KMS-11 (cell line): ENCODE results near the gene GPR183.

Experiments used
- H2AFZ ChIP-seq: fragments of 200-600 bp; sonication (generic); 2 replicates; pipeline ENCODE4 v1.6.1; 2016; ENCODE audit warnings: antibody characterized with exemption, mixed run types, low read depth
- H3K27ac ChIP-seq: fragments of 200-600 bp; sonication (generic); 2 replicates; pipeline ENCODE4 v1.6.1; 2016; ENCODE audit warnings: mild to moderate bottlenecking, mixed run types
- H3K27me3 ChIP-seq: fragments of 200-600 bp; sonication (generic); 2 replicates; pipeline ENCODE4 v1.6.1; 2017; ENCODE audit warnings: mild to moderate bottlenecking, low read depth, mixed run types, moderate library complexity; ENCODE audit not compliant: insufficient read depth
- H3K36me3 ChIP-seq: fragments of 200-600 bp; sonication (generic); 2 replicates; pipeline ENCODE4 v1.6.1; 2017; ENCODE audit warnings: mild to moderate bottlenecking, mixed run types; ENCODE audit not compliant: insufficient read depth
- H3K4me1 ChIP-seq: fragments of 200-600 bp; sonication (generic); 2 replicates; pipeline ENCODE4 v1.6.1; 2016; ENCODE audit warnings: mild to moderate bottlenecking, low read depth, mixed run types; ENCODE audit not compliant: poor library complexity, severe bottlenecking
- H3K4me2 ChIP-seq: fragments of 200-600 bp; sonication (generic); 2 replicates; pipeline ENCODE4 v1.7.0; 2016; ENCODE audit warnings: mild to moderate bottlenecking, mixed run types
- H3K4me3 ChIP-seq: fragments of 200-600 bp; sonication (generic); IDR thresholded peaks from 2 replicates; pipeline ENCODE4 v1.6.1; 2017; ENCODE audit warnings: low read depth, low read length, mixed read lengths; ENCODE audit not compliant: insufficient read depth
- H3K79me2 ChIP-seq: fragments of 200-600 bp; sonication (generic); 2 replicates; pipeline ENCODE4 v1.6.1; 2016; ENCODE audit warnings: low read depth, mixed run types; ENCODE audit not compliant: insufficient read depth
- H3K9ac ChIP-seq: fragments of 200-600 bp; sonication (generic); 2 replicates; pipeline ENCODE4 v1.6.1; 2016; ENCODE audit warnings: mild to moderate bottlenecking, mixed run types
- H4K20me1 ChIP-seq: fragments of 200-600 bp; sonication (generic); 2 replicates; pipeline ENCODE4 v1.6.1; 2016; ENCODE audit warnings: mild to moderate bottlenecking, mixed run types; ENCODE audit not compliant: insufficient read depth
- CTCF ChIP-seq: fragments of 200-600 bp; sonication (generic); conservative IDR thresholded peaks from 2 replicates; pipeline ENCODE4 v1.6.1; 2017; ENCODE audit warnings: low read depth, mild to moderate bottlenecking, antibody characterized with exemption, low read length, moderate library complexity, mixed read lengths

The GPR183 gene

GRCh38 chr13:99269627-99270241, 37.5 kb downstream of the GPR183 start:
- Histone ChIP-seq H3K36me3 (no peaks in the 10 kb centered on the region), H3K9ac (no peak overlapping the region), H2AFZ (no peak overlapping the region), H3K4me1 (no peaks in the 10 kb centered on the region), H3K4me2 (no peak overlapping the region), H3K27me3 (no peaks in the 10 kb centered on the region), H4K20me1 (no peaks in the 10 kb centered on the region), H3K4me3 (no peak overlapping the region), H3K79me2 (no peaks in the 10 kb centered on the region), H3K27ac (no peak overlapping the region)
- peak; percentile 46 for TF ChIP-seq CTCF

- no peak for TF ChIP-seq CTCF
- no peak overlapping the region for H3K4me3 ChIP-seq
- H3K27me3 ChIP-seq, result no peaks in the 10 kb centered on the region
- no peak overlapping the region for H3K27ac ChIP-seq
- no peak overlapping the region for H3K4me2 ChIP-seq
- H3K4me1 ChIP-seq, result no peaks in the 10 kb centered on the region
- H2AFZ ChIP-seq, result no peak overlapping the region
- no peak overlapping the region for H3K9ac ChIP-seq
- no peaks in the 10 kb centered on the region for H4K20me1 ChIP-seq
- no peaks in the 10 kb centered on the region for H3K36me3 ChIP-seq
- no peaks in the 10 kb centered on the region for H3K79me2 ChIP-seq
These were observed 38.4 kb downstream of the GPR183 start for GRCh38 chr13:99268822-99269221.

GRCh38 chr13:99267927-99268326, 39.3 kb downstream of the GPR183 start:
- H3K27me3 ChIP-seq, result no peaks in the 10 kb centered on the region
- H3K4me1 ChIP-seq, result no peaks in the 10 kb centered on the region
- H3K27ac ChIP-seq, result no peak overlapping the region
- H3K9ac ChIP-seq, result no peak overlapping the region
- no peak overlapping the region for H3K4me2 ChIP-seq
- no peaks in the 10 kb centered on the region for H3K79me2 ChIP-seq
- no peak overlapping the region for H2AFZ ChIP-seq
- H4K20me1 ChIP-seq, result no peaks in the 10 kb centered on the region
- TF ChIP-seq CTCF, result no peak
- no peak overlapping the region for H3K4me3 ChIP-seq
- H3K36me3 ChIP-seq, result no peaks in the 10 kb centered on the region

- TF ChIP-seq CTCF, result no peak
- no peaks in the 10 kb centered on the region for H3K4me1 ChIP-seq
- no peak overlapping the region for H2AFZ ChIP-seq
- H4K20me1 ChIP-seq, result no peaks in the 10 kb centered on the region
- H3K4me2 ChIP-seq, result no peak overlapping the region
- no peak overlapping the region for H3K4me3 ChIP-seq
- no peak overlapping the region for H3K9ac ChIP-seq
- H3K79me2 ChIP-seq, result no peaks in the 10 kb centered on the region
- no peak overlapping the region for H3K27ac ChIP-seq
- no peaks in the 10 kb centered on the region for H3K27me3 ChIP-seq
- H3K36me3 ChIP-seq, result no peaks in the 10 kb centered on the region
These were observed 40.4 kb downstream of the GPR183 start for GRCh38 chr13:99266827-99267226.
